Suprapubic skin (tissue), 4 donors: ENCODE results near the gene LY6G6F. TPM values are rescaled to one million over a fixed set of nuclear protein-coding genes. Genes with fewer than 3 reads are reported as not detected.
A peak's percentile ranks its signal among the peaks of the same experiment; 100 is the strongest.

Experiments
- DNase-seq, 2 donors: peaks; one replicate each; pipeline ENCODE4 v3.0.0-alpha.2; 2019; ENCODE audit warnings: low spot score in 2 of 2
- H3K27ac ChIP-seq: fragments of 200-600 bp; sonication (generic); one replicate; pipeline ENCODE4 v1.5.1; 2019
- H3K27me3 ChIP-seq: fragments of 200-600 bp; sonication (generic); one replicate; pipeline ENCODE4 v1.5.1; 2019
- H3K36me3 ChIP-seq: fragments of 200-600 bp; sonication (generic); one replicate; pipeline ENCODE4 v1.5.1; 2019
- H3K4me1 ChIP-seq: fragments of 200-600 bp; sonication (generic); one replicate; pipeline ENCODE4 v1.5.1; 2019
- H3K4me3 ChIP-seq: fragments of 200-600 bp; sonication (generic); one replicate; pipeline ENCODE4 v1.5.1; 2019; ENCODE audit warnings: mild to moderate bottlenecking
- H3K9me3 ChIP-seq: fragments of 200-600 bp; sonication (generic); one replicate; pipeline ENCODE4 v1.5.1; 2019
- CTCF ChIP-seq, 2 donors: fragments of 200-600 bp in 1 of 2; fragments of 450-650 bp in 1 of 2; sonication (generic) in 1 of 2; IDR thresholded peaks; one replicate each; pipeline ENCODE4 v1.5.1; 2016 to 2019; ENCODE audit warnings: antibody characterized with exemption in 2 of 2, mild to moderate bottlenecking in 1 of 2, moderate library complexity in 1 of 2
- EP300 ChIP-seq: sonication (generic); formaldehyde crosslinking; IDR thresholded peaks from one replicate; pipeline ENCODE4 v1.6.1; 2017; ENCODE audit warnings: antibody characterized with exemption
- POLR2A ChIP-seq, 2 donors: fragments of 450-650 bp; IDR thresholded peaks; one replicate each; pipeline ENCODE4 v1.6.1; 2017; ENCODE audit warnings: antibody characterized with exemption in 2 of 2, mild to moderate bottlenecking in 2 of 2, moderate library complexity in 2 of 2
- POLR2AphosphoS5 ChIP-seq, 3 donors: sonication (generic); formaldehyde crosslinking; IDR thresholded peaks; one replicate each; pipeline ENCODE4 v1.6.1; 2017; ENCODE audit warnings: antibody characterized with exemption in 3 of 3
- WGBS: methylation state at CpG from one replicate; pipeline ENCODE4 v1.1.5; 2018; 5-methylcytosine and 5-hydroxymethylcytosine counted together
- total RNA-seq, 4 donors: library from RNA; depleted of rRNA; stranded (reverse); fragments of >200 nt; gene quantifications; one replicate each; pipeline ENCODE4 v1.1.0, GENCODE V29; 2016

LY6G6F gene
- total RNA-seq, 4 donors from 2014 or later = not detected

- no peaks in the 10 kb centered on the region for H3K9me3 ChIP-seq
- TF ChIP-seq EP300 (no peak), POLR2A (IDR thresholded peaks at IDR 0.05) (no peak), CTCF (IDR thresholded peaks at IDR 0.05) (no peak)
- H3K36me3 ChIP-seq = peaks cover 24% of the 10 kb centered on the region
- 82% methylated on average over 4 of the region's 4 CpGs for WGBS
- no peak overlapping the region for H3K27ac ChIP-seq
- DNase-seq = no peak
- H3K27me3 ChIP-seq = no peaks in the 10 kb centered on the region
- H3K4me3 ChIP-seq = no peak overlapping the region
- peaks cover 11% of the 10 kb centered on the region for H3K4me1 ChIP-seq
These were observed 30.3 kb upstream of the LY6G6F start for GRCh38 chr6:31676322-31676903.

GRCh38 chr6:31676904-31677303 lies 29.8 kb upstream of the LY6G6F start:
- H3K27ac ChIP-seq = no peak overlapping the region
- no peaks in the 10 kb centered on the region for H3K9me3 ChIP-seq
- H3K4me1 ChIP-seq = peaks cover 15% of the 10 kb centered on the region
- DNase-seq = no peak
- 71% methylated on average over 6 of the region's 6 CpGs for WGBS
- TF ChIP-seq POLR2AphosphoS5 (IDR thresholded peaks at IDR 0.05) (no peak), EP300 (no peak), POLR2A (IDR thresholded peaks at IDR 0.05) (no peak), CTCF (IDR thresholded peaks at IDR 0.05) (no peak)
- no peaks in the 10 kb centered on the region for H3K27me3 ChIP-seq
- H3K36me3 ChIP-seq = peaks cover 19% of the 10 kb centered on the region
- no peak overlapping the region for H3K4me3 ChIP-seq

- no peak overlapping the region for H3K4me3 ChIP-seq
- DNase-seq = no peak
- H3K4me1 ChIP-seq = peaks cover 18% of the 10 kb centered on the region
- TF ChIP-seq CTCF (IDR thresholded peaks at IDR 0.05) = no peak
- TF ChIP-seq POLR2A (IDR thresholded peaks at IDR 0.05) = no peak
- no peak for TF ChIP-seq POLR2AphosphoS5 (IDR thresholded peaks at IDR 0.05)
- TF ChIP-seq EP300 = no peak
- H3K27ac ChIP-seq = no peak overlapping the region
- no peaks in the 10 kb centered on the region for H3K27me3 ChIP-seq
- WGBS = 80% methylated on average over 8 of the region's 8 CpGs
- no peaks in the 10 kb centered on the region for H3K9me3 ChIP-seq
- H3K36me3 ChIP-seq = peaks cover 8% of the 10 kb centered on the region
These were observed 28.7 kb upstream of the LY6G6F start for GRCh38 chr6:31677955-31678354.

- Histone ChIP-seq H3K9me3 (no peaks in the 10 kb centered on the region), H3K27me3 (no peaks in the 10 kb centered on the region), H3K4me1 (peaks cover 21% of the 10 kb centered on the region), H3K4me3 (peak within 1 kb of the TSS; percentile 56), H3K36me3 (no peaks in the 10 kb centered on the region), H3K27ac (peak within 1 kb of the TSS; percentile 48)
- DNase-seq = peak; percentile 90 to 93
- TF ChIP-seq POLR2A (IDR thresholded peaks at IDR 0.05) (no peak), POLR2AphosphoS5 (IDR thresholded peaks at IDR 0.05) (peak in 1 of 3 donors; percentile 74), CTCF (IDR thresholded peaks at IDR 0.05) (peak; percentile 60 to 63), EP300 (no peak)
- 5% methylated on average over 16 of the region's 17 CpGs for WGBS
These were observed 26.2 kb upstream of the LY6G6F start, which contains the start of gene LY6G5C for GRCh38 chr6:31680226-31681134. TSS of gene LY6G5C (minus strand) at chr6:31681067. CDS start at chr6:31680373, 694 bp downstream.

GRCh38 chr6:31681135-31681671 lies 25.5 kb upstream of the LY6G6F start:
- Histone ChIP-seq H3K36me3 (peaks cover 7% of the 10 kb centered on the region), H3K4me3 (peak overlapping the region; percentile 56), H3K27me3 (no peaks in the 10 kb centered on the region), H3K4me1 (peaks cover 21% of the 10 kb centered on the region), H3K27ac (peak overlapping the region; percentile 48), H3K9me3 (no peaks in the 10 kb centered on the region)
- TF ChIP-seq CTCF (IDR thresholded peaks at IDR 0.05) (peak in 1 of 2 donors; percentile 14), POLR2A (IDR thresholded peaks at IDR 0.05) (no peak)
- 1% methylated on average over 40 of the region's 40 CpGs for WGBS
- DNase-seq = no peak
